ENCODE data around the gene TREML1.

Gene TREML1

GRCh38 chr6:41179163-41179562 lies 25.0 kb upstream of the TREML1 start:
- no peak for DNase-seq (ENCODE audit: low read depth in 2 of 3, low spot score in 1 of 3)

GRCh38 chr6:41177695-41178094 lies 23.5 kb upstream of the TREML1 start:
- DNase-seq (ENCODE audit: low read depth in 2 of 3, low spot score in 1 of 3) = no peak

GRCh38 chr6:41177287-41177686 lies 23.1 kb upstream of the TREML1 start:
- no peak for DNase-seq (ENCODE audit: low read depth in 2 of 3, low spot score in 1 of 3)

DNA sequence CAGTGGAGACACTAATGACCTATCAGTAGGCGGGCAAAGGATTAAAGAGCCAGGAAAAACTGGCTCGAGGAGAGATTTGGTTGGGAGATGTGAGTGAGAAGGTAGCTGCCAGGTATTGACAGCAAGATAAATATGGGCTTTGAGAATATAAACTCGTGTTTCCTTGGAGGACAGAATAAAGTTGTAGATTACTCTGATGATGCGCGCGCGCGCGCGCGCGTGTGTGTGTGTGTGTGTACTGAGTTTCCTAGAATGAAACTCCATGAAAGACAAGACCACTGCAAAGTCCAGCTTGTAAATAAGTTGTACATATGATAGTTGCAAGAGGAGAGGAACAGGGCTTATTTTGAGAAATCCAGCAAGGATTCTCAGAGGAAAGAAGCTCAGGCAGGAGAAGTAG lies 22.0 kb upstream of the TREML1 start:
- DNase-seq (ENCODE audit: low read depth in 2 of 3, low spot score in 1 of 3) = no peak

DNA sequence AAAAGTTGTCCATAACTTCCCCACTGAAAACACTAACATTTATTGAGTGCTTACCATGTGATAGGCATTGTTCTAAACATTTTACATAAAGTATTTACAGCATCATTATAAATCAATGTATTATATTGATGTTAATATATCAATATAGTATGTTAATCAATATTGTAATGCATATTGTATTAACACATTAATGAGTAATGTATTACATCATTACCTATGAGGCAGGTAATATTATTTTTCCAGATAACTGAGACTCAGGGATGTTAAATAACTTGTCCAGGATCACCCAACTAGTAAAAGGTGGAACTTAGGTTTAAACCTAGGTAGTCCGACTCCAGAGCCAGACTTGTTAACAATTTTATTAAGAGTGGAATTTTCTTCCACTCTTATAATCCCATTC lies 20.9 kb upstream of the TREML1 start:
- no peak for DNase-seq (ENCODE audit: low read depth in 2 of 3, low spot score in 1 of 3)

- DNase-seq (ENCODE audit: low read depth in 2 of 3, low spot score in 1 of 3) = no peak
Observed at GRCh38 chr6:41174610-41175009, 20.5 kb upstream of the TREML1 start.

DNA sequence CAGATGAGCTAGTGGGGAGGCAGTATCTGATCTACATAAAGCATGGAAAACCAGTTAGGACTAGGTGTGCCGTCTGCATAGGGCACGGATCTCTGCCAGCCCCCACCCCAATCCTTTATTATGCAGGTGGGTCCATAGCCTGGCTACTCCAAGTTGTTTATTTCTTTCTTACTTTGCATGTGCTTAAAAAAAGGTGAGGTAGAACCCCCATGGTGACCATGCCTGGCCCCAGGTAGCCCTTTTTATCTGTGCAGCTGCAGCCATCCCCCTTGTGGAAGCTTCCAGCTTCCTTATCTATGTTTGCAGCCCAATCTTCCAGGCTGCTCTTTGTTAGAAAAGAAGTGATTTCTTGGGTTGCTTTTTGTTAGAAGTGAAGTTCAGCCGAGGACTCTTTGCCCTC lies 17.8 kb upstream of the TREML1 start:
- no peak for DNase-seq (ENCODE audit: low read depth in 2 of 3, low spot score in 1 of 3)

- no peak for DNase-seq (ENCODE audit: low read depth in 2 of 3, low spot score in 1 of 3)
Observed at GRCh38 chr6:41170547-41171160, 16.5 kb upstream of the TREML1 start.

- no peak for DNase-seq (ENCODE audit: low read depth in 2 of 3, low spot score in 1 of 3)
Observed at GRCh38 chr6:41167173-41167963, 13.2 kb upstream of the TREML1 start.

DNA sequence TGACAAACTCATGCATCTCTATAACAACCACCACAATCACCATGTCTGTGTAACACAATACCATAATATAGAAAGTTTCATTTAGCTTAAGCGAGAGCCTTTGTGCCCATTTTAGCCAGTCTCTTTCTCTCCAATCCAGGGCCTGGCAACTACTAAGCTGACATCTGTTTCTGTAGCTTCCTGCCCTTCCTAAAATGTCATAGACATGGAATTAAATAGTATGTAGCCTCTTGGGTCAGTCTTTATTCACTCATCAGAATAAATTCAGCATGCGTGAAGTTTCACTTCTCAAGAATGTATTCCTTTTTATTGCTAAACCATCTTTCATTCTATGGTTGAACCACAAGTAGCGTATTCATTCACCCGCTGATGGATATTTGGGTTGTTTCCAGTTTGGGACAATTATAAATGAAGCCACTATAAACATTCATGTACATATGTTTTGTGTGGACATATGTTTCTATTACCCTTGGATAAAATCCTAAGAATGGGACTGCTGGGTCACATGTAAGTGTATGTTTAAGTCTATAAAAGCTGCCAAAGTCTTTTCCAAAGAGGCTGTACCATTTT lies 10.5 kb upstream of the TREML1 start:
- DNase-seq (ENCODE audit: low read depth in 2 of 3, low spot score in 1 of 3) = no peak

GRCh38 chr6:41163419-41163717 lies 9.2 kb upstream of the TREML1 start:
- DNase-seq (ENCODE audit: low read depth in 2 of 3, low spot score in 1 of 3) = no peak

GRCh38 chr6:41162687-41163418 lies 8.7 kb upstream of the TREML1 start, which contains the start of gene TREM2:
TREM2 (minus strand) TSS chr6:41163116; CDS start chr6:41163082, 34 bp downstream.
- no peak for DNase-seq (ENCODE audit: low read depth in 2 of 3, low spot score in 1 of 3)

DNA sequence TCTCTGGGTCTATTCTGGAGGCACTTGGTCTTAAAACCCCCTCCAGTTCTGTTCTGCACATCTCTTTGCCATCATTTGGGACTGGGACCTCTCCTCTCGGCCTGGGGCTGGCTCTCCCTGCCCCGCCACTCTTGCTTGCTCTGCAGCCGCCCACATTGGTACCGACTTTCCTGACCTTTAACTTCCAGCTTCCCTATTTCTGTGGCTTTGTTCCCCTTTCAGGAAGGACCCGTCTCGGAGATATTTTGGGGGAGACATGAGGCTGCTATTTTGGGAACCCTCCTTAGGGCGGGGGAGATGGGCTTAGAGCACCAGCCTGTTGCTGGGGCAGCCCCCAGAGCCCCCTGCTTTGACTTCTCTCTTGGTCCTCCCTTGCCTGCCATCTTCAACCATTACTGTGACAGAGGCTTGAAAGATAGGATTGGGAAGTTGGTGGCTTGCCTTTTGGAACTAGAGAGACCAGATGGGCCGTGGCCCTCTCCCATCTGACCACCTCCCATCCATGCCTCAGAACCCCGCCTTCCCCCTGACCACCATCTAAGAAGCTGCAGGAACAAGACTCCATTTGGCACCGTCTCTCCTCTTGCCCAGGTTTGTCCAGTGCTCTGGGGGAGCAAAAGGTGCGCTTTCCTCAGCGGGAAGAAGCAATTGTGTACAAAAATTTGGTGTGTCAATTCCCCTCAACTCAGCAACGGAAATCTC lies 7.9 kb upstream of the TREML1 start:
- DNase-seq (ENCODE audit: low read depth in 2 of 3, low spot score in 1 of 3) = no peak

DNA sequence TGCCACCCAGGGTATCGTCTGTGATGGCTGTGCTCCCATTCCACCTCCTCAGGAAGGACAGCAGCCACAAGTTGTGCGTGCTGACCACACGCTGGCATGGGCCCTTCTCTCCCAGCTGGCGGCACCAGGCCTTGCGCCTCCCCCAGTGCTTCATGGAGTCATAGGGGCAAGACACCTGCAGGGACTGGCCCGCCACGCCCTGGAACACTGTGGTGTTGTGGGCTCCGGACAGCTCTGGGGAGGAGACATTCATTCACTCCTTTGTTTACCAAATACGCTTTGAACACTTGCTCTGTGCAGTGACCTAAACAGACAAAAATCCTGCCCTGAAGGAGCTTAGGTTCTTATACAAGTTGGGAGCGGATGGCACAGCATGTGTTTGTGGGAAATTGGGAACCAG lies 7.2 kb upstream of the TREML1 start:
- no peak for DNase-seq (ENCODE audit: low read depth in 2 of 3, low spot score in 1 of 3)

DNA sequence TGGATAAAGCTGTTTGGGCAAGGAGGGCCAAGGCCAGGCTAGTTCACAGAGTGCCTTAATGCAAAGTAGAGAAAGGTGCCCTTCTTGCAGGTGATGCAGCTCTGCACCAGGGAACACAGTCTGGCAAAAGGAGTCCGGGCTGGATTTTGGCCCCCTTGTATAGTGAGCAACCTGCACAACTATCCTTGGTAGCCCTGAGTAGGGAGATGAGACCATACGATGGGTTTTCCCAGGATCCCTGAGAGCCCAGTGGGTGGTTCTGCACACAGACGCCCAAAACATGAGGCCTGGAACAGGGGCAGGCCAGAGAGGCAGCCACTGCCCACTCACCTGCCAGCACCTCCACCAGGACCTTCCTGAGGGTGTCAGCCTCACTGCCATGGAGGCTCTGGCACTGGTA lies 6.8 kb upstream of the TREML1 start:
- no peak for DNase-seq (ENCODE audit: low read depth in 2 of 3, low spot score in 1 of 3)

GRCh38 chr6:41159415-41160082 lies 5.4 kb upstream of the TREML1 start:
- no peak for DNase-seq (ENCODE audit: low read depth in 2 of 3, low spot score in 1 of 3)

DNA sequence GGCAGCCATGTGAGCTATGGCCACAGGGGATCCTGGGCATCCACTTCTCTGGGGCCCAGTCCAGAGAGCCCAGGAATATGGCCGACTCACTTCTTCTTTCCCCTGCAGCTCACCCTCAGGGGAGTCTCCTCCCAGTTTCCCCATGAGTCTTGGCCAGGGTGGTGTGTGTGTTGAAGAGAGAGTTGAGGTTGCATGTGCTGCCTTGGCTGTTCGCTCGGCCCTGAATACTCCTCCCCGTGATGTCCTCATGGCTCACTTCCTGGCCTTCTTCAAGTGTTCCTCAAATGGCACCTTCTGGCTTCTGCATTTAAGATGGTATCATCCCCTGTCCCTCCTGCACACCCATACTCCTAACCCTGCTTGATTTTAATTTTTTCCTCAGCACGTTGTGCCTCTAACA lies 3.2 kb upstream of the TREML1 start:
- DNase-seq (ENCODE audit: low read depth in 2 of 3, low spot score in 1 of 3) = no peak

DNA sequence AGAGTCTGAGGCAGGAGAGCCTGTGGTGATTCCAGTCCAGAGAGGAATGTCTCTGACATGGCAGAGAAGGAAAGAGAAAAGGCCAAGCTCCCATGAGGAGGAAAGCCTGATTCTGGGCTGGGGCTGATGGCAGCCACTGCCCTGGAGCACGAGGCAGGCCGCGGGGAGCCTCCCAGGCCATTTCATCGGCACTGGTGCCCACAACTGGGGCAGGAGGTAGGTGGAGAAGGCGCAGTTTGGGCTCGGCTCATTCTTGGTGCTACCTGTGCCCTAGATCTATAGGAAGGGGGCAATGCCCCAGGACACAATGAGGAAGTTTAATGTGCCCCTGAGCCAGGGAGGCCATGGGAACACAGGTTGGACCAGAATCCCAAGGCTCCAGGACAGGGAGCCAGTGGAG lies 2.6 kb upstream of the TREML1 start:
- no peak for DNase-seq (ENCODE audit: low read depth in 2 of 3, low spot score in 1 of 3)

DNA sequence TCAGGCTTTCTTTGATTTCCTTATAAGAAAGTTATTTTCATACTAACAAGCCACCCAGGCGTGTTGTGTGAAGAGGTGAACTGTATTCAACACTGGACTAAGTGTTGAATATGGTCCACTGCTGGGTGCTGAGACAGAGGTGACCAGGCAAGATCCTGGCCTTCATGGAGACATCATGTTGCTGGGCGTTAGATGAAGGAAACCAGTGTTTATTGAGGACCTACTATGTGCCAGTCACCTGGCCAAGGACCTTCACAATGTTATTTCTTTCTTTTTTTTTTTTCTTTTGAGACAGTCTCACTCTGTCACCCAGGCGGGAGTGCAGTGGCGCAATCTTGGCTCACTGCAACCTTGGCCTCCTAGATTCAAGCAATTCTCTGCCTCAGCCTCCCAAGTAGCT lies 1.9 kb upstream of the TREML1 start:
- DNase-seq (ENCODE audit: low read depth in 2 of 3, low spot score in 1 of 3) = no peak

- no peak for DNase-seq (ENCODE audit: low read depth in 2 of 3, low spot score in 1 of 3)
Observed at GRCh38 chr6:41155132-41155805, 1.1 kb upstream of the TREML1 start.
